GM18520 (cell line): ENCODE measurements around the gene ADAMTS17.

ENCODE experiments used
- ATAC-seq: cut with Tn5 transposase; IDR thresholded peaks from one replicate; pipeline ENCODE4 v1.9.1; 2021; ENCODE audit not compliant: unreplicated experiment

The ADAMTS17 gene

GRCh38 chr15:100278596-100279380 lies 63.0 kb downstream of the ADAMTS17 start:
- no peak for ATAC-seq

GRCh38 chr15:100277087-100277855 lies 64.5 kb downstream of the ADAMTS17 start:
- no peak for ATAC-seq

- ATAC-seq: no peak
Observed at GRCh38 chr15:100276506-100276905, 65.3 kb downstream of the ADAMTS17 start.

- no peak for ATAC-seq
Observed at GRCh38 chr15:100275641-100276040, 66.1 kb downstream of the ADAMTS17 start.

GRCh38 chr15:100269831-100270230 lies 71.9 kb downstream of the ADAMTS17 start:
- no peak for ATAC-seq

- ATAC-seq: no peak
Observed at GRCh38 chr15:100266166-100266565, 75.6 kb downstream of the ADAMTS17 start.

GRCh38 chr15:100265641-100266035 lies 76.1 kb downstream of the ADAMTS17 start:
- no peak for ATAC-seq

- ATAC-seq: no peak
Observed at GRCh38 chr15:100264994-100265640, 76.7 kb downstream of the ADAMTS17 start.

- ATAC-seq: no peak
Observed at GRCh38 chr15:100263721-100264455, 77.9 kb downstream of the ADAMTS17 start.

GRCh38 chr15:100263031-100263430 lies 78.7 kb downstream of the ADAMTS17 start:
- no peak for ATAC-seq

- no peak for ATAC-seq
Observed at GRCh38 chr15:100261302-100262240, 80.2 kb downstream of the ADAMTS17 start.

GRCh38 chr15:100259266-100259665 lies 82.5 kb downstream of the ADAMTS17 start:
- ATAC-seq: no peak

- ATAC-seq: no peak
Observed at GRCh38 chr15:100256970-100257650, 84.7 kb downstream of the ADAMTS17 start.

- ATAC-seq: no peak
Observed at GRCh38 chr15:100256101-100256969, 85.4 kb downstream of the ADAMTS17 start.

- no peak for ATAC-seq
Observed at GRCh38 chr15:100255644-100256043, 86.1 kb downstream of the ADAMTS17 start.

GRCh38 chr15:100254691-100255090 lies 87.1 kb downstream of the ADAMTS17 start:
- no peak for ATAC-seq

GRCh38 chr15:100254285-100254684 lies 87.5 kb downstream of the ADAMTS17 start:
- no peak for ATAC-seq

- ATAC-seq: no peak
Observed at GRCh38 chr15:100253640-100254039, 88.1 kb downstream of the ADAMTS17 start.
